ENCODE measurements around the gene OR7G2.

- TF ChIP-seq, protein P1, sequence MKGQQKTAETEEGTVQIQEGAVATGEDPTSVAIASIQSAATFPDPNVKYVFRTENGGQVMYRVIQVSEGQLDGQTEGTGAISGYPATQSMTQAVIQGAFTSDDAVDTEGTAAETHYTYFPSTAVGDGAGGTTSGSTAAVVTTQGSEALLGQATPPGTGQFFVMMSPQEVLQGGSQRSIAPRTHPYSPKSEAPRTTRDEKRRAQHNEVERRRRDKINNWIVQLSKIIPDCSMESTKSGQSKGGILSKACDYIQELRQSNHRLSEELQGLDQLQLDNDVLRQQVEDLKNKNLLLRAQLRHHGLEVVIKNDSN (IDR thresholded peaks at IDR 0.05): no peak
- TF ChIP-seq TAF1 (IDR thresholded peaks at IDR 0.05; ENCODE audit: low read depth) (no peak), YY1 (IDR thresholded peaks at IDR 0.05; ENCODE audit: low read depth) (no peak), FOXM1 (IDR thresholded peaks at IDR 0.05; ENCODE audit: borderline replicate concordance, low read depth) (no peak), EP300 (IDR thresholded peaks at IDR 0.05; ENCODE audit: borderline replicate concordance) (no peak), CEBPB (IDR thresholded peaks at IDR 0.05) (no peak), REST (IDR thresholded peaks at IDR 0.05; ENCODE audit: low read depth) (no peak), NFIC (IDR thresholded peaks at IDR 0.05) (no peak), TEAD4 (IDR thresholded peaks at IDR 0.05) (no peak)
- TF ChIP-seq, protein P2, sequence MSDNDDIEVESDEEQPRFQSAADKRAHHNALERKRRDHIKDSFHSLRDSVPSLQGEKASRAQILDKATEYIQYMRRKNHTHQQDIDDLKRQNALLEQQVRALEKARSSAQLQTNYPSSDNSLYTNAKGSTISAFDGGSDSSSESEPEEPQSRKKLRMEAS (IDR thresholded peaks at IDR 0.05): no peak
These were observed 44.1 kb upstream of the OR7G2 start for GRCh38 chr19:9151367-9151766.

All from Ishikawa (cell line).